Measurements from ENCODE around the gene PIF1.
A peak's percentile ranks its signal among the peaks of the same experiment; 100 is the strongest.

The PIF1 gene

GRCh38 chr15:64779024-64779423, 46.4 kb downstream of the PIF1 start:
- DNase-seq (ENCODE audit: low read depth, low spot score), result no peak
- H3K4me3 ChIP-seq (ENCODE audit: low read depth, low read length), result no peak overlapping the region
- ChIA-PET POLR2A (no interaction called here), CTCF (interaction anchor here (0.8 to 2.1 kb wide), 4 partner anchors 15 to 57 kb away, joined by 3 to 12 read pairs (median 6); no protein-coding TSS in a partner anchor)
- TF ChIP-seq CTCF (IDR thresholded peaks at IDR 0.05; ENCODE audit: insufficient read depth, low read length, missing control alignments), result no peak

- POLR2A ChIA-PET, result no interaction called here
- CTCF ChIA-PET, result interaction anchor here (0.7 kb wide), 1 partner anchor 30 kb away, joined by 4 read pairs; no protein-coding TSS in a partner anchor
- H3K4me3 ChIP-seq (ENCODE audit: low read depth, low read length), result peak overlapping the region; percentile 46; the same call in 1 of the 2 replicates
- TF ChIP-seq CTCF (IDR thresholded peaks at IDR 0.05; ENCODE audit: insufficient read depth, low read length, missing control alignments), result no peak
- no peak for DNase-seq (ENCODE audit: low read depth, low spot score)
Observed at GRCh38 chr15:64776402-64776786, 49.1 kb downstream of the PIF1 start.

DNA sequence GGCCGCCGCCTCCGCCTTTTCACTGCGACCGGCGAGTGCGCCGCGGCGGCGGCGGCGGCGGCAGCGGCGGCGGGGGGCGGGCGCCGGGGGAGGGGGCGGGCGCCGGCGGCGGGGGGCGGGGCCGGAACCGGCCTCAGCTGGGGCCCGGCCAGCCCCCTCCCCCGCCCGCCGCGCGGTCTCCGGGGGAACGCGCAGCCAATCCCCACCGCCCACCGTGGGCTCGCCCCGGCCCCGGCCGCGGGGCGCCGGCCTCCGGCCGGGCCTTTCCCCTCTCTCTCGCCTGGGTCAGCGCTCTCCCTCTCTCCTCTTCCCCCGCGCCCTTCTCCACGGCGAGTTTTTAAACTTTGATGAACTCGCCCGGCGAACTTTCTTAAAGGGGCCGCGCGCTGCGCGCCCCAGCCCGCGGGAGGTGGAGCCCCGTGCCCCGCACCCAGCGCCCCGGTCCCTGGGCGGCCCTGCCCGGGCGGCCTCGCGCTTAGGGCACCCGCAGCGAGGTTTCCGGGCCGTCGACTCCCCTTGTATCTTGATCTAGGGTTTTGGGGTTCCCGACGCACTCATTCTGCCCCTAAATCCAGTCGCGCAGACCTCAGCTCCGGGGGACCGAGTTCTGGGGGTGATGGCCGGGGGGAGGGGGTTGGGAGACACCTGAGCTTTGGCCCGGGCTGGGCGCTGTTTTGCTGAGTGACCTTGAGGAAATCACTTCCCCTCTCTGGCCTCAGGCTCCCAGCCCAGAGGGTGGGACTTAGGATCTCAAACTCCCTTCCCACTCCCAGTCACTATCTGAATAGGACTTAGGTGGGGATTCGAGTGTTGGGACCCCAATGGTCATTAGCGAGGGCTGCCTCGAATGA, 49.7 kb downstream of the PIF1 start, which contains the start of gene RBPMS2:
RBPMS2 (minus strand) TSS at position 39 of the 851 bp plus-strand sequence. CDS start 270 bp downstream, outside the sequence.
- POLR2A ChIA-PET, result no interaction called here

GRCh38 chr15:64774629-64775493, 50.6 kb downstream of the PIF1 start:
- no peak for DNase-seq (ENCODE audit: low read depth, low spot score)
- CTCF ChIA-PET, result no interaction called here
- POLR2A ChIA-PET, result no interaction called here

More for the DNA sequence above, 49.7 kb downstream of the PIF1 start, which contains the start of gene RBPMS2:
- DNase-seq (ENCODE audit: low read depth, low spot score), result no peak
- TF ChIP-seq CTCF (IDR thresholded peaks at IDR 0.05; ENCODE audit: insufficient read depth, low read length, missing control alignments), result no peak
- H3K4me3 ChIP-seq (ENCODE audit: low read depth, low read length), result peak within 1 kb of the TSS; percentile 46
- CTCF ChIA-PET, result no interaction called here

DNA sequence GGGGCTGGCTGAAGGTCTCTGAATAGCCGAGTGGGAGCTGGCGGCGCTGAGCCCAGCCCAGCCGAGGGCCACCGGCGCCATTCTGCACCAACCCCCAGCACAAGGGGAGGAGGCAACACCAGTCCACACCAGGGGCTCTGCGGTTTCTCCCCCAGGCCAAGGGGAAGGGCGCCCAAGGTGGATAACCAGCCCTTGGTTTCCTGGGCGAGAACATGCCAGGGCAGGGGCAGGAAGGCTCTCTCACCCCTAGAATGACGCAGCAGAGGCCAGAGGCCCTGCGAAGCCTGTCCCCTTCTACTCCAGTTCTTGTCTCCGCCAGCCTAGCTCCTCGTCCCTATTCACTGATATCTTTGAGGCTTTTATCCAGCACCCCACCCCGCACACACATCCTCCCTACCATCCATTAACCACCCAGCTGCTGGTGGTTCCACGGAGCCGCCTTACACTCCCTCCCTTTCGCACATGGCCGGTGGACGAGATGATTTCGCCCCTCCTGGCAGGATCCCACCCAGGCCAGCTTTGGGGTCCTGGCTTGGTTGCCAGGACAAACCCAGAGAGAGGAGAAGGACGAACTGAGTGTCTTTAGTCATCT, 51.3 kb downstream of the PIF1 start:
- POLR2A ChIA-PET, result no interaction called here
- no peak overlapping the region for H3K4me3 ChIP-seq (ENCODE audit: low read depth, low read length)
- CTCF ChIA-PET, result no interaction called here
- DNase-seq (ENCODE audit: low read depth, low spot score), result no peak
- TF ChIP-seq CTCF (IDR thresholded peaks at IDR 0.05; ENCODE audit: insufficient read depth, low read length, missing control alignments), result no peak

More at GRCh38 chr15:64774629-64775493, 50.6 kb downstream of the PIF1 start:
- peak overlapping the region; percentile 42 for H3K4me3 ChIP-seq (ENCODE audit: low read depth, low read length)
- no peak for TF ChIP-seq CTCF (IDR thresholded peaks at IDR 0.05; ENCODE audit: insufficient read depth, low read length, missing control alignments)

Measured in AG04449 (cell line).